ENCODE results near the gene RNF115.
A peak's percentile ranks its signal among the peaks of the same experiment; 100 is the strongest.
"Not testable (repeated sequence)": the region's sequence is repeated elsewhere in the genome, so short reads cannot be mapped to it uniquely, and the experiment has no call there.

The RNF115 gene

DNA sequence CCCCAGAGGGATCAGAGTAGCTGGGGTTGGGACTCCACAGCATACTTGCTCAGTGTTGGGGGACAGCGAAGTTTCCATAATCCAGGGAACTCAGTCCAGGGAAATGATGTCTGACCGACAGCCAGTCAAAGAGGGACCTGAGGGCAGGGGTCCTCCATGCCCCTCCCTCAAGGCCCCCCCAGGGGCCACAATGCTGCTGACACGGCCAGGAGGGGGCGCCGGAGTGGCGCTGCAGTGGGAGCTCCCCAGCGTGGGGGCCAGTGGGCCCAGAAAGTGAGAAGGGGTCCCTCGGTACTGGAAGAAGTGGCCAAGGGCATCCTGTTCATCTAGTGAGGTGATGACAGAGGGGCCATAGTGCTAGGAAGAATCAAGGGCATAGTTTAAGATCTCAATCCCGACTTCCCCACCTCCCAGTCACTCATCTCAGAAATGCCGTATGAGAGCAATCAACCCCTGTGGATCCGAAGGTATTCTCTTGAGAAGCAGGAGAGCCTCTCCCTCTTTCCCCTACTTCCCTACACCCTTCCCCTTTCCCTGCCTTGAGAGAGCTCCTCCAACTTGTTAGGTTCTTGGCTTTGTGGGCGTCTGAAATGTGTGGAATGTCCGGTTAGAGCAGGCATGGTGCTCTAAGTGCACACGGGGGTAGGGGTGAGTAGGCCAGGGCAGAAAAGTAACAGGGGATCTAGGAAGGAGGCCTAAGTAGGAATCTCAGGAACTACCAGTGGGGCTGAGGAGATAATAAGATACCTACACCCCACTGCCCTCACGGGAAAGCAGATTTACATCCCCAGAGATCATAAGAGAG is 25.7 kb upstream of the RNF115 start:
- Histone ChIP-seq H3K9ac (ENCODE audit: low read length) (no peak overlapping the region), H3K27me3 (ENCODE audit: control insufficient read depth, insufficient read depth, low read length) (no peaks in the 10 kb centered on the region), H3K9me3 (ENCODE audit: control insufficient read depth, insufficient read depth, low read depth, low read length) (no peaks in the 10 kb centered on the region), H3K4me1 (ENCODE audit: control insufficient read depth, insufficient read depth, low read length) (peaks cover 8% of the 10 kb centered on the region), H3K36me3 (ENCODE audit: control insufficient read depth, insufficient read depth, low read length) (peaks cover 62% of the 10 kb centered on the region), H3K4me3 (ENCODE audit: low read depth, low read length) (no peak overlapping the region), H3K27ac (ENCODE audit: low read depth, low read length) (no peak overlapping the region)

DNA sequence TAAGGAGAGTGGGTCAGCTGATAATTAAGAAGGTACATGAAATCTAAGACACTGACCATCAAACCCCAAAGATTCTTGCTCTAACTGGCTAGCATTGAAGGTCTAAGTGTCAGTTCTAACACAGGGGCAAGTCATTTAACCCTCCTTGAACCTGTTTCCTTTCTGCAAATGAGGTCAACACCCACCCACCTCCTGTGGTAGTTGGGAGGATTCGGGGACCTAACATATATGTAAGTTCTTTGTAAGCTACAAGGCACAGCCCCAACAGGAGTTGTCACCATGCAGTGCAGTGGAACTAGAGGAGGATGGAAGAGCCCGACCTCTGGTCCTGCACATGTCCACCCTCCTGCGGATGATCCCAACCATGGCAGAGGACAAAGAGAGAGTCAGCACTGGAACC is 23.9 kb upstream of the RNF115 start:
- Histone ChIP-seq H3K27ac (ENCODE audit: low read depth, low read length) (no peak overlapping the region), H3K36me3 (ENCODE audit: control insufficient read depth, insufficient read depth, low read length) (peaks cover 54% of the 10 kb centered on the region), H3K4me3 (ENCODE audit: low read depth, low read length) (no peak overlapping the region), H3K9me3 (ENCODE audit: control insufficient read depth, insufficient read depth, low read depth, low read length) (no peaks in the 10 kb centered on the region), H3K27me3 (ENCODE audit: control insufficient read depth, insufficient read depth, low read length) (no peaks in the 10 kb centered on the region), H3K4me1 (ENCODE audit: control insufficient read depth, insufficient read depth, low read length) (peaks cover 8% of the 10 kb centered on the region), H3K9ac (ENCODE audit: low read length) (no peak overlapping the region)

DNA sequence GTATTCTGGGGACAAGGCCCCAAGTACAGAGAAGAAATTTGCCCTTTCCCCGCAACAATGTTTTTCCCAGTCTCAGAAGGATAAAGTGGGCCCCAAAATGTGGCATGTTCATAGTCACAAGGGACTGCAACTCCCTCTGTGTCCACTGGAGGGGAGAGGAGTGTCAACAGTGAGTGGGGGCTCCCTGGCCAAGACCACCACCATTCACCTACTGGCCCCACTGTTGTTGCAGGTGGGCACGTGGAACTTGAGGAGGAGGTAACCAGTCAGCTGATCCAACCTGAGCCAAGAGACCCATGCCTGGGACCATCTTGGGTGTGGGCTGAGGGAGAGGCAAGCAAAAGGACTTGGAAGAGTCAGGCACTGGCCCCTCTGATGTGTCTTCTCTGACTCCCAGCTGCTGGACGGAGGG is 22.3 kb upstream of the RNF115 start:
- H3K27me3 ChIP-seq (ENCODE audit: control insufficient read depth, insufficient read depth, low read length), result no peaks in the 10 kb centered on the region
- H3K9me3 ChIP-seq (ENCODE audit: control insufficient read depth, insufficient read depth, low read depth, low read length), result no peaks in the 10 kb centered on the region
- H3K9ac ChIP-seq (ENCODE audit: low read length), result peak overlapping the region; percentile 71
- peak overlapping the region; percentile 73 for H3K4me3 ChIP-seq (ENCODE audit: low read depth, low read length)
- H3K36me3 ChIP-seq (ENCODE audit: control insufficient read depth, insufficient read depth, low read length), result peaks cover 56% of the 10 kb centered on the region
- H3K4me1 ChIP-seq (ENCODE audit: control insufficient read depth, insufficient read depth, low read length), result peaks cover 8% of the 10 kb centered on the region
- H3K27ac ChIP-seq (ENCODE audit: low read depth, low read length), result no peak overlapping the region

DNA sequence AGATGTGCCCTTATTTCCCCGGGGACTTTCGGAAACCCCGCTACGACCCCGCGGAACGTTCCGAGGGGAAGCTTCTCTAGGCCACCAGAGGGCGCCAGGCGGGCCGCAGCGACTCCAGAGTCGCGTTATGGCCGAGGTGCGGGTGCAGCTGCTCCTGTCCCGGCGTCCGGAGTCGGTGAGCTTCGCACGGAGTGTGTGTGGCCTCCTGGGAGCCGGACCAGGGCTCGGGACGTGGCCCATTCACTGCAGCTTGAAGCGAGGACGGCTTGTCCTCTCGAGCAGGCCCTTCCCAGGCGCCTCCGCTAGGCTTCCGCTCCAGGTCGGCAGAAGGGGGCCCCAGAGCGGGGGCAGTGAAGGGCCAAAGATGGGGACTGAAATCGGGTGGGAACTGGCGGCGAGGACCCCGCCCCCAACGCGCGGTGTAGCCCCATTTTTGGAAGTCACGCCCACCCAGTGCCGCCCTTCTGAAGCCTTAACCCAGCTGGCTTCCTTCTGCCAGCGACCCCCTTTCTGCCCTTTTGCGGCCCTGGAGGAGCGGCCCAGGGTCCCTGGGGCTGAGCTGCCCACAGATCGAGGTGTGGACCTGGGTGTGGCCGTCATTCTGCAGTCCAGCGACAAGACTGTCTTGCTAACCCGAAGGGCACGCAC is 21.7 kb upstream of the RNF115 start, which contains the start of gene NUDT17:
Gene NUDT17, plus strand, starts transcription at position 117 of the 648 bp plus-strand sequence. Its CDS starts 11 bp downstream, at position 128.
- Histone ChIP-seq H3K9me3 (ENCODE audit: control insufficient read depth, insufficient read depth, low read depth, low read length) (no peaks in the 10 kb centered on the region), H3K9ac (ENCODE audit: low read length) (peak within 1 kb of the TSS; percentile 71), H3K4me3 (ENCODE audit: low read depth, low read length) (peak within 1 kb of the TSS; percentile 73), H3K36me3 (ENCODE audit: control insufficient read depth, insufficient read depth, low read length) (peaks cover 56% of the 10 kb centered on the region), H3K27ac (ENCODE audit: low read depth, low read length) (no peak within 1 kb of the TSS), H3K27me3 (ENCODE audit: control insufficient read depth, insufficient read depth, low read length) (no peaks in the 10 kb centered on the region), H3K4me1 (ENCODE audit: control insufficient read depth, insufficient read depth, low read length) (peaks cover 8% of the 10 kb centered on the region)

DNA sequence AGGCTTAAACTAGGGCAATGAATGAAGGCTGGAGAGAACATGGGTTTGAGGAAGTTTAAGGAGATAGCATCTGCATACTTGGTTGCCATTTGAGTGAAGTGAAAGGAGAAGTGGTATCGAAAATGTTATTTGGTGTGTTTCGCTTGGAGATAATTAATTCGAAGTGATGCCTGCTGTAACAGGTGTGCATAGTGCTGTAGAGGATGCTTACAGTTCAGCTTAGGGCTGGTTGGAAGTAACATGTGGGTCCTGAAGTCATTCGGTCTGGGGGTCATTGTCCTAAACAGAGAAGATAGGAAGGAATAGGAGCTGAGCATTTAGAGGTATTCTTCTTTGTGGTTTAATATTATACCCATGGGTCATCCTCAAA is 21.2 kb upstream of the RNF115 start:
- Histone ChIP-seq H3K4me1 (ENCODE audit: control insufficient read depth, insufficient read depth, low read length) (peaks cover 8% of the 10 kb centered on the region), H3K9ac (ENCODE audit: low read length) (peak overlapping the region; percentile 71), H3K4me3 (ENCODE audit: low read depth, low read length) (peak overlapping the region; percentile 73), H3K27me3 (ENCODE audit: control insufficient read depth, insufficient read depth, low read length) (no peaks in the 10 kb centered on the region), H3K27ac (ENCODE audit: low read depth, low read length) (no peak overlapping the region), H3K36me3 (ENCODE audit: control insufficient read depth, insufficient read depth, low read length) (peaks cover 56% of the 10 kb centered on the region), H3K9me3 (ENCODE audit: control insufficient read depth, insufficient read depth, low read depth, low read length) (no peaks in the 10 kb centered on the region)

DNA sequence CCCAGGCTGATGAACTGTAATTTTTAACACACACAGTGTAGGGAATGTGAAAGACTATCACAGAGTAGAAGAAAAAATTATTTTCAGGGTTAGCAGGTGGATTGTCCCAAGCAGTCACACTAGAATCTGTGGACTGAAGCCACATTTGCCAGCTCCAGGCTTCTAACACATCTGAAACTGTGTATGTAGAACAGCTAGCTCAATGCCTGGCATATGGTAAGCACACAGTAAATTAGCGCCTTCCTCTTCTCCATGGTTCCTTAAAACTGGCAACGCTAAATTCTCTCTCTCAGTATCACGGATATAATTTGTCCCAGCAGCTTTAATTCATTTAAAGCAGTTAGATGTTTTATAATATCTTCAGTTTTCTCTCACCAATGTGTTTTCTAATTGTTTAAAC is 19.1 kb upstream of the RNF115 start:
- H3K4me3 ChIP-seq (ENCODE audit: low read depth, low read length), result no peak overlapping the region
- H3K9me3 ChIP-seq (ENCODE audit: control insufficient read depth, insufficient read depth, low read depth, low read length), result no peaks in the 10 kb centered on the region
- H3K36me3 ChIP-seq (ENCODE audit: control insufficient read depth, insufficient read depth, low read length), result peaks cover 58% of the 10 kb centered on the region
- H3K9ac ChIP-seq (ENCODE audit: low read length), result no peak overlapping the region
- H3K4me1 ChIP-seq (ENCODE audit: control insufficient read depth, insufficient read depth, low read length), result peaks cover 8% of the 10 kb centered on the region
- no peaks in the 10 kb centered on the region for H3K27me3 ChIP-seq (ENCODE audit: control insufficient read depth, insufficient read depth, low read length)
- no peak overlapping the region for H3K27ac ChIP-seq (ENCODE audit: low read depth, low read length)

DNA sequence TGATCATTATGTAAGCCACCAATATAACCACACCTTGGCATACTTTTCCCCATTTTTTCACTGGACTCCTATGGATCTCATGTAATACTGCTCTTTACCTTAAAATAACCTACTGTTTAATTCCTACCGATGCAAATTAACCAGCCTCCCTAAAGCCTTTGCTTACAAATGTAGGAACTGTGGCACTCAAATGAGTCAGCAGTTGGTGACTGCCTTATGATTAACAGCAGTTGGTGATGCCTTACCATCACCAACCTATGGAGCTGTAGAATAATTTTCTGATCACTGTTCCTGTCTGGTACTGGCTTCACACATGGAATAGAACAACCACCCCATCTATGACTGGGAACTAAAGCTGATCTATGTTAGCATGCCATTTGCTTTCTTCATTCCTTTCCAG is 13.8 kb upstream of the RNF115 start:
- H3K4me3 ChIP-seq (ENCODE audit: low read depth, low read length), result no peak overlapping the region
- no peaks in the 10 kb centered on the region for H3K27me3 ChIP-seq (ENCODE audit: control insufficient read depth, insufficient read depth, low read length)
- peaks cover 96% of the 10 kb centered on the region for H3K36me3 ChIP-seq (ENCODE audit: control insufficient read depth, insufficient read depth, low read length)
- no peak overlapping the region for H3K27ac ChIP-seq (ENCODE audit: low read depth, low read length)
- H3K9me3 ChIP-seq (ENCODE audit: control insufficient read depth, insufficient read depth, low read depth, low read length), result no peaks in the 10 kb centered on the region
- H3K9ac ChIP-seq (ENCODE audit: low read length), result no peak overlapping the region
- H3K4me1 ChIP-seq (ENCODE audit: control insufficient read depth, insufficient read depth, low read length), result no peaks in the 10 kb centered on the region

DNA sequence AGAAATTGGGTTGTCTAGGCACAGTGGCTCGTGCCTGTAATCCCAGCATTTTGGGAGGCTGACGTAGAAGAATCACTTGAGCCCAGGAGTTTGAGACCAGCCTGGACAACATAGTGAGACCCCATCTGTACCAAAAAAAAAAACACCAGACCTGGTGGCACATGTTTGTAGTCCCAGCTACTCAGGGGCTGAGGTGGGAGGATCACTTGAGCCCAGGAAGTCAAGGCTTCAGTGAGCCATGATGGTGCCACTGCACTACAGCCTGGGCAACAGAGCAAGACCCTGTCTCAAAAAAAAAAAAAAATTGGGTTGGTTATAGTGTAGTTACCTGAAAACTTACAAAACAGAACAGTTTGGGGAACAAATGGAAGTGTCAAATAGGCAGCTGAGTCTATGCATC is 6.9 kb upstream of the RNF115 start:
- H3K4me3 ChIP-seq (ENCODE audit: low read depth, low read length); H3K9me3 ChIP-seq (ENCODE audit: control insufficient read depth, insufficient read depth, low read depth, low read length); H3K27me3 ChIP-seq (ENCODE audit: control insufficient read depth, insufficient read depth, low read length); H3K27ac ChIP-seq (ENCODE audit: low read depth, low read length); H3K4me1 ChIP-seq (ENCODE audit: control insufficient read depth, insufficient read depth, low read length); H3K9ac ChIP-seq (ENCODE audit: low read length): not testable (repeated sequence)
- peaks cover 92% of the 10 kb centered on the region for H3K36me3 ChIP-seq (ENCODE audit: control insufficient read depth, insufficient read depth, low read length)

DNA sequence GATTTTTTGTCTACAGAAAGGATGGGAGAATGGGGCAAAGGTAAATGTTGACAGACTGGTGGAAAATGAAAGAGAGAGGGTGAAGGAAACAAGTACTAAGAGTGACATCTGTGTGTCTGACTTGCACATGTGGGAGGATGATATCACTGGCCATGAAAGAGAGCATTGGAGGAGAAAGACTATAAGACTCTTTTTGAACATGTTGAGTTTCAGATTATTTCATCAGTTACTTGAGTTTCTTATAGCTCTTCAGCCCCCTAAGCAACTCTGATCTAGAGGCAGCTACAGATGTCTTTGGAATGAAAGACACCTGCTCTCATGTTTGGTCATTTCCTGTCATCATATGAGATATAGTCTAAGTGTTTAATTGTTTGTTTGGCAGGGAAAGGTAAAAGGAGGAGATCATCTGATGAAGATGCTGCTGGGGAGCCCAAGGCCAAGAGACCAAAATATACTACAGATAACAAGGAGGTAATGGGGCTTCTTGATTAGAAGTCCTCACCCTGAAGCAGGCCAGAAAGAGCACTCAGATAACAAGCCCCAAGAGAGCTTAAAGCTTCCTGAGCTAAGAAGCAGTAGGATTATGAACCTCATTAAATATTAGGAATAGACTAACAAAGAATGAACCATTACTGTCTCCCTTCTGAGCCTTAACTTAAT is 4.6 kb upstream of the RNF115 start:
- Histone ChIP-seq H3K36me3 (ENCODE audit: control insufficient read depth, insufficient read depth, low read length) (peaks cover 72% of the 10 kb centered on the region), H3K9me3 (ENCODE audit: control insufficient read depth, insufficient read depth, low read depth, low read length) (no peaks in the 10 kb centered on the region), H3K27me3 (ENCODE audit: control insufficient read depth, insufficient read depth, low read length) (no peaks in the 10 kb centered on the region), H3K4me3 (ENCODE audit: low read depth, low read length) (no peak overlapping the region), H3K27ac (ENCODE audit: low read depth, low read length) (no peak overlapping the region), H3K9ac (ENCODE audit: low read length) (no peak overlapping the region), H3K4me1 (ENCODE audit: control insufficient read depth, insufficient read depth, low read length) (no peaks in the 10 kb centered on the region)

DNA sequence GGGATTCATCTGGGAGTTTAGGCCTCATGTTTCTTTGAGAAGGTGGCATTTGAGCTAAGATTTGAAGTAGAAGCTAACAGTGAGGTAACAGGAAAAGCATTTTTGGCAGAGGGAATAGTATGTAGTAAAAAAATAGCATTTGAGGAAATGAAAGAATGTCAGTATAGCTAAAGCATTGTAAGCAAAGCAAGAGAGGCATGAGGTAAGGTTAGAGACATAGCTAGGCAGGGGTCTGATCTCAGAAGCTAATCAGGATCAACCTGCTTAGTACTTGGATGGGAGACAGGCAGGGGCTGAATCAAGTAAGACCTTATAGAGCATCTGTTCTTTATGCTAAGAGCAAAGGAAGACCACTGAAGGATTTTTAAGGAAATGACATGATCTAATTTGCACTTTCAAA is 4.1 kb upstream of the RNF115 start:
- Histone ChIP-seq H3K9ac (ENCODE audit: low read length) (no peak overlapping the region), H3K36me3 (ENCODE audit: control insufficient read depth, insufficient read depth, low read length) (peaks cover 67% of the 10 kb centered on the region), H3K27ac (ENCODE audit: low read depth, low read length) (no peak overlapping the region), H3K4me1 (ENCODE audit: control insufficient read depth, insufficient read depth, low read length) (no peaks in the 10 kb centered on the region), H3K9me3 (ENCODE audit: control insufficient read depth, insufficient read depth, low read depth, low read length) (no peaks in the 10 kb centered on the region), H3K27me3 (ENCODE audit: control insufficient read depth, insufficient read depth, low read length) (no peaks in the 10 kb centered on the region), H3K4me3 (ENCODE audit: low read depth, low read length) (no peak overlapping the region)

DNA sequence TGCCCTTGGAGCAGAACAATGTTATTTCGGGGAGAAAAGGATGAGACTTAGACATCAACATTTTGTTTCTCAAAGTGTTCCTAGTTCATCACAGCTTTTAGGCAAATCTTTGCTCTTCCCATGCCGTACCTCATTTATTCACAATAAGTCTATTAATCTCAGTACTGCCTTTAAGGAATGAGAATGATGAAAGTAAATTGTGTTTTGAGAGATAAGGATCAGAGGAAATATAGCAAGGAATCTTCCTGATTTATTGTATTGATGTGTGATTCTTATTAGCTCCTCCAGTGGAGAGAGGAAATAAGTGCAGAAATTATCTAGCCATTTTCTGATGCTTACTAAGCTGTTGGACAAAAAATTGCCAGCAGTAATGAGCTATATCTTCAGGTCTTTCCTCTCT is 2.1 kb upstream of the RNF115 start:
- Histone ChIP-seq H3K4me1 (ENCODE audit: control insufficient read depth, insufficient read depth, low read length) (no peaks in the 10 kb centered on the region), H3K36me3 (ENCODE audit: control insufficient read depth, insufficient read depth, low read length) (peaks cover 50% of the 10 kb centered on the region), H3K27me3 (ENCODE audit: control insufficient read depth, insufficient read depth, low read length) (no peaks in the 10 kb centered on the region), H3K27ac (ENCODE audit: low read depth, low read length) (no peak overlapping the region), H3K4me3 (ENCODE audit: low read depth, low read length) (no peak overlapping the region), H3K9ac (ENCODE audit: low read length) (no peak overlapping the region), H3K9me3 (ENCODE audit: control insufficient read depth, insufficient read depth, low read depth, low read length) (no peaks in the 10 kb centered on the region)
